Glomerular visceral epithelial cell (primary cell): ENCODE results near the gene SHROOM3.

Experiments
- DNase-seq: peaks from one replicate; pipeline ENCODE4 v3.0.0-alpha.2; 2016; ENCODE audit errors: extremely low spot score

Gene SHROOM3

GRCh38 chr4:76745240-76745639 lies 310.2 kb downstream of the SHROOM3 start:
- no peak for DNase-seq

- DNase-seq = no peak
These were observed 312.5 kb downstream of the SHROOM3 start for GRCh38 chr4:76747563-76747962.

GRCh38 chr4:76748649-76749048 lies 313.6 kb downstream of the SHROOM3 start:
- peak; percentile 40 for DNase-seq

- DNase-seq = no peak
These were observed 314.3 kb downstream of the SHROOM3 start for GRCh38 chr4:76749355-76749754.

GRCh38 chr4:76750716-76751115 lies 315.7 kb downstream of the SHROOM3 start:
- DNase-seq = no peak

GRCh38 chr4:76751612-76752343 lies 316.7 kb downstream of the SHROOM3 start:
- no peak for DNase-seq

GRCh38 chr4:76752861-76753501 lies 318.0 kb downstream of the SHROOM3 start:
- peak; percentile 94 for DNase-seq

- peak; percentile 82 for DNase-seq
These were observed 318.8 kb downstream of the SHROOM3 start for GRCh38 chr4:76753814-76754213.

- no peak for DNase-seq
These were observed 319.4 kb downstream of the SHROOM3 start for GRCh38 chr4:76754439-76754838.

- no peak for DNase-seq
These were observed 320.7 kb downstream of the SHROOM3 start for GRCh38 chr4:76755756-76756155.

GRCh38 chr4:76756416-76756815 lies 321.4 kb downstream of the SHROOM3 start:
- DNase-seq = no peak

- DNase-seq = no peak
These were observed 322.4 kb downstream of the SHROOM3 start for GRCh38 chr4:76757418-76757939.

- DNase-seq = peak; percentile 80
These were observed 323.4 kb downstream of the SHROOM3 start for GRCh38 chr4:76758290-76758882.

GRCh38 chr4:76758996-76759395 lies 324.0 kb downstream of the SHROOM3 start:
- peak; percentile 31 for DNase-seq

- DNase-seq = no peak
These were observed 325.2 kb downstream of the SHROOM3 start for GRCh38 chr4:76760193-76760592.

- DNase-seq = no peak
These were observed 327.4 kb downstream of the SHROOM3 start for GRCh38 chr4:76762137-76763130.

- peak; percentile 41 for DNase-seq
These were observed 329.2 kb downstream of the SHROOM3 start for GRCh38 chr4:76764251-76764650.

- DNase-seq = no peak
These were observed 330.6 kb downstream of the SHROOM3 start for GRCh38 chr4:76765473-76766183.

GRCh38 chr4:76767983-76768382 lies 333.0 kb downstream of the SHROOM3 start:
- DNase-seq = no peak

GRCh38 chr4:76772498-76773106 lies 337.6 kb downstream of the SHROOM3 start:
- DNase-seq = peak; percentile 30
